Sigmoid colon (tissue), 4 donors: ENCODE results near the gene LDLRAD4.

Experiments
- EP300 ChIP-seq, 4 donors: sonication (generic); formaldehyde crosslinking; IDR thresholded peaks; one replicate each; pipeline ENCODE4 v1.6.1; 2017; ENCODE audit warnings: antibody characterized with exemption in 4 of 4
- POLR2A ChIP-seq, 2 donors: fragments of 450-650 bp; IDR thresholded peaks; one replicate each; pipeline ENCODE4 v1.6.1; 2016; ENCODE audit warnings: antibody characterized with exemption in 2 of 2, mild to moderate bottlenecking in 2 of 2, moderate library complexity in 2 of 2
- POLR2AphosphoS5 ChIP-seq, 4 donors: sonication (generic); formaldehyde crosslinking; IDR thresholded peaks; one replicate each; pipeline ENCODE4 v1.6.1; 2017; ENCODE audit warnings: antibody characterized with exemption in 4 of 4
- TF ChIP-seq, protein P1 (sequence below), 4 experiments: fragments of 450-650 bp in 3 of 4; fragments of 200-600 bp in 1 of 4; IDR thresholded peaks; one replicate each; pipeline ENCODE4 v1.5.1; 2016 to 2019; ENCODE audit warnings: antibody characterized with exemption in 4 of 4, mild to moderate bottlenecking in 3 of 4, moderate library complexity in 2 of 4

- TF ChIP-seq POLR2A (IDR thresholded peaks at IDR 0.05) (no peak), EP300 (IDR thresholded peaks at IDR 0.05) (no peak), POLR2AphosphoS5 (IDR thresholded peaks at IDR 0.05) (no peak)
- TF ChIP-seq, protein P1, sequence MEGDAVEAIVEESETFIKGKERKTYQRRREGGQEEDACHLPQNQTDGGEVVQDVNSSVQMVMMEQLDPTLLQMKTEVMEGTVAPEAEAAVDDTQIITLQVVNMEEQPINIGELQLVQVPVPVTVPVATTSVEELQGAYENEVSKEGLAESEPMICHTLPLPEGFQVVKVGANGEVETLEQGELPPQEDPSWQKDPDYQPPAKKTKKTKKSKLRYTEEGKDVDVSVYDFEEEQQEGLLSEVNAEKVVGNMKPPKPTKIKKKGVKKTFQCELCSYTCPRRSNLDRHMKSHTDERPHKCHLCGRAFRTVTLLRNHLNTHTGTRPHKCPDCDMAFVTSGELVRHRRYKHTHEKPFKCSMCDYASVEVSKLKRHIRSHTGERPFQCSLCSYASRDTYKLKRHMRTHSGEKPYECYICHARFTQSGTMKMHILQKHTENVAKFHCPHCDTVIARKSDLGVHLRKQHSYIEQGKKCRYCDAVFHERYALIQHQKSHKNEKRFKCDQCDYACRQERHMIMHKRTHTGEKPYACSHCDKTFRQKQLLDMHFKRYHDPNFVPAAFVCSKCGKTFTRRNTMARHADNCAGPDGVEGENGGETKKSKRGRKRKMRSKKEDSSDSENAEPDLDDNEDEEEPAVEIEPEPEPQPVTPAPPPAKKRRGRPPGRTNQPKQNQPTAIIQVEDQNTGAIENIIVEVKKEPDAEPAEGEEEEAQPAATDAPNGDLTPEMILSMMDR (IDR thresholded peaks at IDR 0.05) = no peak
These were observed 109.7 kb downstream of the LDLRAD4 start for GRCh38 chr18:13328213-13328612.
